Cerebellar cortex (tissue), 1 donor: Measurements from ENCODE around the gene DICER1.
"Not testable (repeated sequence)": the region's sequence is repeated elsewhere in the genome, so short reads cannot be mapped to it uniquely, and the experiment has no call there.

ENCODE experiments used
- DNase-seq: peaks from one replicate; pipeline ENCODE4 v3.0.0-alpha.2; 2015; ENCODE audit warnings: low spot score

Gene DICER1, protein sequence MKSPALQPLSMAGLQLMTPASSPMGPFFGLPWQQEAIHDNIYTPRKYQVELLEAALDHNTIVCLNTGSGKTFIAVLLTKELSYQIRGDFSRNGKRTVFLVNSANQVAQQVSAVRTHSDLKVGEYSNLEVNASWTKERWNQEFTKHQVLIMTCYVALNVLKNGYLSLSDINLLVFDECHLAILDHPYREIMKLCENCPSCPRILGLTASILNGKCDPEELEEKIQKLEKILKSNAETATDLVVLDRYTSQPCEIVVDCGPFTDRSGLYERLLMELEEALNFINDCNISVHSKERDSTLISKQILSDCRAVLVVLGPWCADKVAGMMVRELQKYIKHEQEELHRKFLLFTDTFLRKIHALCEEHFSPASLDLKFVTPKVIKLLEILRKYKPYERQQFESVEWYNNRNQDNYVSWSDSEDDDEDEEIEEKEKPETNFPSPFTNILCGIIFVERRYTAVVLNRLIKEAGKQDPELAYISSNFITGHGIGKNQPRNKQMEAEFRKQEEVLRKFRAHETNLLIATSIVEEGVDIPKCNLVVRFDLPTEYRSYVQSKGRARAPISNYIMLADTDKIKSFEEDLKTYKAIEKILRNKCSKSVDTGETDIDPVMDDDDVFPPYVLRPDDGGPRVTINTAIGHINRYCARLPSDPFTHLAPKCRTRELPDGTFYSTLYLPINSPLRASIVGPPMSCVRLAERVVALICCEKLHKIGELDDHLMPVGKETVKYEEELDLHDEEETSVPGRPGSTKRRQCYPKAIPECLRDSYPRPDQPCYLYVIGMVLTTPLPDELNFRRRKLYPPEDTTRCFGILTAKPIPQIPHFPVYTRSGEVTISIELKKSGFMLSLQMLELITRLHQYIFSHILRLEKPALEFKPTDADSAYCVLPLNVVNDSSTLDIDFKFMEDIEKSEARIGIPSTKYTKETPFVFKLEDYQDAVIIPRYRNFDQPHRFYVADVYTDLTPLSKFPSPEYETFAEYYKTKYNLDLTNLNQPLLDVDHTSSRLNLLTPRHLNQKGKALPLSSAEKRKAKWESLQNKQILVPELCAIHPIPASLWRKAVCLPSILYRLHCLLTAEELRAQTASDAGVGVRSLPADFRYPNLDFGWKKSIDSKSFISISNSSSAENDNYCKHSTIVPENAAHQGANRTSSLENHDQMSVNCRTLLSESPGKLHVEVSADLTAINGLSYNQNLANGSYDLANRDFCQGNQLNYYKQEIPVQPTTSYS (N-terminal part only)

GRCh38 chr14:95157327-95158189, at the start of gene DICER1:
Gene DICER1 (minus strand): TSS chr14:95157529. CDS start chr14:95133458, 24,071 bp downstream.
- DNase-seq, result peak; percentile 95

GRCh38 chr14:95206534-95206933, 49.2 kb upstream of the DICER1 start:
- no peak for DNase-seq

GRCh38 chr14:95204705-95205104, 47.4 kb upstream of the DICER1 start:
- DNase-seq, result no peak

- DNase-seq, result not testable (repeated sequence)
Observed at GRCh38 chr14:95201745-95202144, 44.4 kb upstream of the DICER1 start.

- no peak for DNase-seq
Observed at GRCh38 chr14:95200404-95200803, 43.1 kb upstream of the DICER1 start.

- DNase-seq, result no peak
Observed at GRCh38 chr14:95199298-95199983, 42.1 kb upstream of the DICER1 start.

- DNase-seq, result no peak
Observed at GRCh38 chr14:95198320-95198719, 41.0 kb upstream of the DICER1 start.

- DNase-seq, result no peak
Observed at GRCh38 chr14:95197551-95197950, 40.2 kb upstream of the DICER1 start.

- no peak for DNase-seq
Observed at GRCh38 chr14:95196826-95197545, 39.7 kb upstream of the DICER1 start.

GRCh38 chr14:95196268-95196667, 38.9 kb upstream of the DICER1 start:
- DNase-seq, result peak; percentile 56

GRCh38 chr14:95195031-95195430, 37.7 kb upstream of the DICER1 start:
- no peak for DNase-seq

DNA sequence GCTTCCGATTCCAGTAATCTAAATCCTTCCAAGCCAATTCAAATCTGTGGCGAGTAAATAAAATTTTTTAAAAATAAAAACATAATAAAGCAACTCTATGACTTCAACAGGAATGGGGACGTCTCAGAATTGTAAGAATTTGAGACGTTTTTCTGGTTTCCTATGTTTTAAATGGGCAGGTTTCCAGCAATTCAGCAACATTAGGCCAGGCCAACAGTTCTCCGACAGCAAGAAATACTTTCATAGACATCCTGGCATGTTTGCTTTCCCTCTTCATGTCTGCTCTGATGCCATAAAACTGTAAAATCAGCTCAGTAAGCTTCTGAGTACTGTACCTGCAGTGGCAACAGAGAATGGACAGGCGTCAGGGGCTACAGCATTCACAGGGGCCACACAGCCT, 35.8 kb upstream of the DICER1 start:
- no peak for DNase-seq

GRCh38 chr14:95192311-95192710, 35.0 kb upstream of the DICER1 start:
- DNase-seq, result no peak

- DNase-seq, result no peak
Observed at GRCh38 chr14:95191445-95192199, 34.3 kb upstream of the DICER1 start.

DNA sequence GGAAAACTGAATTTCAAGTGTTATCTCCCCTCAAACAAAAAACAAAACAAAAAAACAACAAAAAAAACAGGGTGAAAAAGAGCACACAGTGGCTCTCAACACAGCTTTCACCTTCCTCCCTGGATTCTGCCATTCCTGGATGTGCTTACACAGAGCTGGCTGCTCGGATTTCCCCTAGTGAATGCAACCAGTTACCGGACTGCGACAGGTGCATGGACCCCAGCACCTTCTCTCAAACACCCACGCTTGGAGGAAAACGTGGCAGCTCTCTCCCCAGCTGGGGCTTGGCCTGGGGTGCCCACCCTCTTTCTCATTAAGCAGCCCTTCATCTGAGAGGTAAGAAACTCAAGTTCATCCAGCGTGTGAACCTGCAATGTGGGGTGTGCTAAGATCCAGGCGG, 33.5 kb upstream of the DICER1 start:
- DNase-seq, result no peak

GRCh38 chr14:95190346-95190840, 33.1 kb upstream of the DICER1 start:
- DNase-seq, result no peak

GRCh38 chr14:95189367-95190132, 32.2 kb upstream of the DICER1 start:
- DNase-seq, result peak; percentile 22

DNA sequence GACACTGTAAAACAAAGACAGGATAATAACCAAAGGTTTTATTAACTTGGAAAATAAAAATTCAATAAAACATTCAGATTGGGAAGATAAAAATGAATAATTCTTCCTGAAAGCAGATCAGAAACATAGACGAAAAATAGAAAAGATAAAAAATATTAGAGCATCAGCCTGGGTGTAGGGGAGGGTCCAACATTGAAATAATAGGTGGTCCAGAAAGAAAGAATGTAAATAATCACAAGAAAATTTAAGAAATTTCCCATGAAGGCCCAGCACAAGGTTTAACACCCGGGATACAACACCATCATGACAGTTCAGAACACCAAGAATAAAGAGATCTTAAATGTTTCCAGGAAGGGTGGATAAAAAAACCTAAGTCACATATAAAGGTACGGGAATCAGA, 31.1 kb upstream of the DICER1 start:
- DNase-seq, result no peak
